Kidney (tissue), 14 donors: ENCODE measurements around the gene NXF3. TPM values are rescaled to one million over a fixed set of nuclear protein-coding genes. Genes with fewer than 3 reads are reported as not detected.

Source experiments
- DNase-seq, 5 donors: peaks; one replicate each; pipeline ENCODE4 v3.0.0-alpha.2; 2013 to 2020
- FAIRE-seq: peaks from 2 replicates; lab custom pipeline; 2012; peaks lifted over from hg19 to GRCh38; lab: Jason Lieb, UNC
- H3K27ac ChIP-seq, 2 donors: one replicate each; pipeline ENCODE4 v1.7.0; 2013; ENCODE audit warnings: low read depth in 2 of 2, low read length in 2 of 2, inconsistent platforms in 1 of 2
- H3K27me3 ChIP-seq: one replicate; pipeline ENCODE4 v1.7.1; 2013; ENCODE audit warnings: low read length, inconsistent platforms; ENCODE audit not compliant: control insufficient read depth, insufficient read depth
- H3K36me3 ChIP-seq, 3 donors: one replicate each; pipeline versions ENCODE4 v1.7.0 to v1.7.1; 2013; ENCODE audit warnings: low read length in 3 of 3, control low read depth in 1 of 3, inconsistent platforms in 1 of 3; ENCODE audit not compliant: insufficient read depth in 3 of 3, control insufficient read depth in 2 of 3
- H3K4me1 ChIP-seq, 3 donors: one replicate each; pipeline versions ENCODE4 v1.7.0 to v1.7.1; 2013; ENCODE audit warnings: low read length in 3 of 3, inconsistent platforms in 1 of 3, low read depth in 1 of 3; ENCODE audit not compliant: control insufficient read depth in 2 of 3, insufficient read depth in 2 of 3
- H3K4me3 ChIP-seq, 3 donors: one replicate each; pipeline versions ENCODE4 v1.7.0 to v1.8.1; 2013; ENCODE audit warnings: low read length in 3 of 3, control low read depth in 1 of 3, inconsistent platforms in 1 of 3
- H3K9ac ChIP-seq, 3 donors: one replicate each; pipeline versions ENCODE4 v1.7.0 to v1.7.1; 2013; ENCODE audit warnings: low read length in 3 of 3, control low read depth in 1 of 3, inconsistent platforms in 1 of 3
- H3K9me3 ChIP-seq, 3 donors: one replicate each; pipeline versions ENCODE4 v1.7.0 to v1.7.1; 2013; ENCODE audit warnings: low read length in 3 of 3, control low read depth in 1 of 3, inconsistent platforms in 1 of 3; ENCODE audit not compliant: control insufficient read depth in 2 of 3, insufficient read depth in 1 of 3
- intact Hi-C: fragments of 100-400 bp; cut with DNase I; formaldehyde crosslinking; loops from one replicate; pipeline ENCODE4 v1.11.1; 2022
- polyA plus RNA-seq: library from polyadenylated mRNA; stranded (reverse); fragments of 350-450 nt; fragmentation: Illumina TruSeq; extraction: RNeasy Lipid Tissue Mini Kit (QIAGEN cat#74804); gene quantifications from one replicate; pipeline ENCODE4 v1.2.3, GENCODE V29; 2014; ENCODE audit warnings: low read depth, low replicate concordance; ENCODE audit not compliant: insufficient read depth
- total RNA-seq: library from RNA; stranded (reverse); fragmentation: NEBNext Ultra II Directional; extraction: Animal tissue kit (Norgen Biotek cat#: 25700); gene quantifications from one replicate; pipeline ENCODE4 v1.2.1, GENCODE V29; 2021
- TF ChIP-seq, protein P1 (sequence below): IDR thresholded peaks from 3 replicates; pipeline ENCODE4 v1.5.1; 2012; ENCODE audit warnings: mild to moderate bottlenecking, moderate library complexity, borderline replicate concordance; ENCODE audit not compliant: insufficient read depth; ENCODE audit errors: extremely low read depth
- donor health status: control.
- donor health status: control.
- donor health status: control.
- donor health status: control.
- donor health status: control.
- donor health status: DM: yes; HTN: yes; CAD: no.
- donor health status: Normal renal cell carcinoma (clear cell type).

NXF3 gene
- total and polyA plus RNA-seq, 2 donors from 2014 or later: 1.8 to 2.7 TPM

DNA sequence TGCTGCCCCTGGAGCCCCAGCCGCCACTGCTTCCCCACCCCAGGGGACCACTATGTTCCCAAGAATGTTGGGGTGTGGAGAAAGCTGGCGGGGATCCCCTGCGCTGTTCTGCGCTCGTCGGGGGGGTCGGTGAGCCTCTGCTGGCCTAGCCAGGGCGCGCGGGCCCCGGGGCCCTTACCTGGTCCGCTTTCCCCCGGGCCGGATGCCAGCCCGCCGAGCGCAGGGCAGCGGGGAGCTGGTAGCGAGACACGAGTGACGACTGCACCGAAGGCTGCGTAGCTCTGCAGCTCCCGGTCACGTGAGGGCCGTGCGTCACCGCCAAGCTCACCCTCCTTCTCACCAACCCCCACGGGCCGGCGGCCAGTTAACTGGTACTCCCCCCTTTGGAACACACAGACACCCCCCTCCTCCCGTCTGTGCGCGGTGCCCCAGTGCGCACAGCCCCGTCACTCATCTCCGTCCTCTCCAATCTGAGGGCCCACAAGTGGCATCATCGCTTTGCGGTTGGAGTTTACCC, 29.0 kb downstream of the NXF3 start, which contains the start of gene BEX1:
Gene BEX1, minus strand, starts transcription at position 254 of the 517 bp plus-strand sequence. CDS start 897 bp downstream, outside the sequence.
- no peaks in the 10 kb centered on the region for H3K27me3 ChIP-seq

DNA sequence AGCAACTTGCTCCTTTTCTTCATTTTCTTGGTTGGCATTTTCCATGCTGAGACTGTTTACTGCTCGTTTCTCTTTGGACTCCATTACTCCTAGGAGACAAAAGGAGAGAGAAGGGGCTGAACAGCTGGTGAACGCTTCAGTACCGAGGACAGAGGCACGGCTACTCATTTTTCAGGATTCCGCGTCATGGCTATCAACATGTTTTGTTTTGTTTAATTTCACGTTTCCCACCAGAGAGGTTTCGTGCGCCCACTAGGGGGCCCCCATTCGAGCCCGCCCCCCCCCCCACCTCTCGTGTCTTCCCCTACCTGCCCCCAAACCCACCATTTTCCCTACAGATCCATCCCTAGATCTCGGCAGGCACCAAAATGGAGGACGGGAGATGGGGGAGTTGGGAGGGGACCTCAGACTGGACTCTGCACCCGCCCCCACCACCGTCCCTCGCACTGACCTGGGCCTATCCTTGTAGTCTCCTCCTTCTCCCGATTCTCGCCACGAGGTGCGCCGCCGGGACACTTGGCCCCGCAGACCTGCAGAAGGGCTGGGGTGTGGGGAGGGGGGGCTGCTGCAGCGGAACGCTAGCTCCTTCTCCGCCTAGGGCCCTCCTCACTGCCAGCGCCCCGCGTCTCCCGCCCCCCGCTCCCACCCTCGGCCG, 29.6 kb downstream of the NXF3 start:
- intact Hi-C loops: no loop called here

More for the DNA sequence above, 29.0 kb downstream of the NXF3 start, which contains the start of gene BEX1:
- H3K4me3 ChIP-seq: peak within 1 kb of the TSS in 2 of 3 donors; percentile 26 to 35
- DNase-seq (peak; percentile 70 to 85 (median 75)), FAIRE-seq (no peak)
- intact Hi-C loops: no loop called here
- TF ChIP-seq, protein P1, sequence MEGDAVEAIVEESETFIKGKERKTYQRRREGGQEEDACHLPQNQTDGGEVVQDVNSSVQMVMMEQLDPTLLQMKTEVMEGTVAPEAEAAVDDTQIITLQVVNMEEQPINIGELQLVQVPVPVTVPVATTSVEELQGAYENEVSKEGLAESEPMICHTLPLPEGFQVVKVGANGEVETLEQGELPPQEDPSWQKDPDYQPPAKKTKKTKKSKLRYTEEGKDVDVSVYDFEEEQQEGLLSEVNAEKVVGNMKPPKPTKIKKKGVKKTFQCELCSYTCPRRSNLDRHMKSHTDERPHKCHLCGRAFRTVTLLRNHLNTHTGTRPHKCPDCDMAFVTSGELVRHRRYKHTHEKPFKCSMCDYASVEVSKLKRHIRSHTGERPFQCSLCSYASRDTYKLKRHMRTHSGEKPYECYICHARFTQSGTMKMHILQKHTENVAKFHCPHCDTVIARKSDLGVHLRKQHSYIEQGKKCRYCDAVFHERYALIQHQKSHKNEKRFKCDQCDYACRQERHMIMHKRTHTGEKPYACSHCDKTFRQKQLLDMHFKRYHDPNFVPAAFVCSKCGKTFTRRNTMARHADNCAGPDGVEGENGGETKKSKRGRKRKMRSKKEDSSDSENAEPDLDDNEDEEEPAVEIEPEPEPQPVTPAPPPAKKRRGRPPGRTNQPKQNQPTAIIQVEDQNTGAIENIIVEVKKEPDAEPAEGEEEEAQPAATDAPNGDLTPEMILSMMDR: no peak
- H3K27ac ChIP-seq: no peak within 1 kb of the TSS
- H3K4me1 ChIP-seq: no peaks in the 10 kb centered on the region
- H3K9ac ChIP-seq: no peak within 1 kb of the TSS
- H3K9me3 ChIP-seq: no peaks in the 10 kb centered on the region
- H3K36me3 ChIP-seq: no peaks in the 10 kb centered on the region

DNA sequence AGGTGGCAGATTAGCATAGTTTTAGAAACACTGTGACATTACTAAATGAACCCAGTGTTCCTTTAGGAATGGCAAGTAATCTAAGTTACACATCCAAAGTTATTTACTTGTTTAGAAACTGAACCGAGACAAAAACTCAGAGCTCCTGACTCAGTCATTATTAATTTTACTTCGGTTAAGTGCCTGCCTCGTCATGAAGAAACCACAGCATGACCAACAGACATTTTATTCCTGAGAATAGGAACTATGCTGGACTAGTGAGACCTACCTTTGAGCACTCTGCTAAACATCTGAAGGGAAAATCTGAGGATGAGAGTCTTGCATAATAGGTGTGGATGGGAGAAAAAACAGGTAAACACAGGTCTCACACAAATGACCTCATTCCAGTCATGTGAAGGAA, 31.5 kb downstream of the NXF3 start:
- no peaks in the 10 kb centered on the region for H3K27me3 ChIP-seq
- intact Hi-C loops: no loop called here
- no peak for FAIRE-seq
- no peaks in the 10 kb centered on the region for H3K9me3 ChIP-seq
- no peak overlapping the region for H3K4me3 ChIP-seq
- H3K36me3 ChIP-seq: no peaks in the 10 kb centered on the region
- H3K27ac ChIP-seq: no peak overlapping the region
- no peak for DNase-seq
- TF ChIP-seq, protein P1: no peak
- no peak overlapping the region for H3K9ac ChIP-seq
- H3K4me1 ChIP-seq: no peaks in the 10 kb centered on the region

More for the DNA sequence above, 29.6 kb downstream of the NXF3 start:
- Histone ChIP-seq H3K9ac (no peak overlapping the region), H3K4me3 (peak overlapping the region in 2 of 3 donors; percentile 26 to 35), H3K27me3 (no peaks in the 10 kb centered on the region), H3K9me3 (no peaks in the 10 kb centered on the region), H3K36me3 (no peaks in the 10 kb centered on the region), H3K27ac (no peak overlapping the region), H3K4me1 (no peaks in the 10 kb centered on the region)
- TF ChIP-seq, protein P1: no peak
- peak; percentile 57 to 78 (median 74) for DNase-seq
- FAIRE-seq: no peak
